Psoas muscle (tissue), 8 donors: ENCODE measurements around the gene TNFAIP2. TPM values are rescaled to one million over a fixed set of nuclear protein-coding genes. Genes with fewer than 3 reads are reported as not detected.

Source experiments
- ATAC-seq, 4 donors: fragments of 200-7000 bp; cut with Tn5 transposase; one replicate each; pipeline ENCODE4 v1.9.1; 2020; ENCODE audit warnings: moderate library complexity in 3 of 4, mild to moderate bottlenecking in 2 of 4
- DNase-seq, 2 donors: peaks; one replicate each; pipeline ENCODE4 v3.0.0-alpha.2; 2020
- H3K27ac ChIP-seq: fragments of 200-600 bp; one replicate; pipeline ENCODE4 v1.8.0; 2022
- H3K27me3 ChIP-seq, 3 donors: fragments of 200-600 bp in 1 of 3; one replicate each; pipeline versions ENCODE4 v1.6.1 to v1.8.0; 2013 to 2022; ENCODE audit warnings: low read length in 2 of 3, mild to moderate bottlenecking in 2 of 3, moderate library complexity in 1 of 3; ENCODE audit not compliant: insufficient read depth in 3 of 3
- H3K36me3 ChIP-seq, 2 donors: fragments of 200-600 bp in 1 of 2; one replicate each; pipeline versions ENCODE4 v1.6.1 to v1.8.0; 2013 to 2022; ENCODE audit warnings: low read depth in 1 of 2, mild to moderate bottlenecking in 1 of 2, moderate library complexity in 1 of 2; ENCODE audit not compliant: insufficient read depth in 1 of 2
- H3K4me1 ChIP-seq: fragments of 200-600 bp; one replicate; pipeline ENCODE4 v1.8.0; 2022
- H3K4me3 ChIP-seq: fragments of 200-600 bp; one replicate; pipeline ENCODE4 v1.8.0; 2022; ENCODE audit warnings: mild to moderate bottlenecking
- H3K9me3 ChIP-seq: fragments of 200-600 bp; one replicate; pipeline ENCODE4 v1.8.0; 2022
- WGBS, 3 donors: extraction: QIAGEN DNeasy Blood & Tissue Kit; methylation state at CpG; one replicate each; pipeline versions ENCODE4 v1.1.6 to v1.1.7; 2013; 5-methylcytosine and 5-hydroxymethylcytosine counted together
- intact Hi-C, 2 donors: fragments of 100-400 bp; cut with DNase I; formaldehyde crosslinking; loops; one replicate each; pipeline versions ENCODE4 v1.11.0 to v1.14.2; 2022
- polyA plus RNA-seq, 3 donors: library from polyadenylated mRNA; stranded (reverse); fragments of 200-250 nt; gene quantifications; one replicate each; pipeline ENCODE4 v1.2.3, GENCODE V29; 2013
- total RNA-seq, 4 donors: library from RNA; stranded (reverse); fragmentation: NEBNext Ultra II Directional in 2 of 4; extraction: Animal tissue kit (Norgen Biotek cat#: 25700) in 2 of 4; gene quantifications; one replicate each; pipeline versions ENCODE4 v1.2.1 to v1.2.4, GENCODE V29; 2021 to 2023
- TF ChIP-seq, protein P1 (sequence below): fragments of 200-600 bp; IDR thresholded peaks from one replicate; pipeline ENCODE4 v1.8.0; 2022; ENCODE audit warnings: antibody characterized with exemption
- donor health status: healthy with polysubstance abuse.
- donor health status: DM: no; HTN: no; CAD: no; lungs with moderate emphysema.
- donor health status: Bipolar disorder and iron deficiency.
- donor health status: healthy.
- donor health status: DM: yes; HTN: yes; CAD: no.
- donor health status: DM: no; HTN: no; CAD: no.
- donor health status: DM: no; HTN: no; CAD: no.
- donor health status: DM: yes; HTN: yes; CAD: no.

The TNFAIP2 gene
- total and polyA plus RNA-seq, 7 donors, result 25.7 to 146 (median 39.9) TPM

DNA sequence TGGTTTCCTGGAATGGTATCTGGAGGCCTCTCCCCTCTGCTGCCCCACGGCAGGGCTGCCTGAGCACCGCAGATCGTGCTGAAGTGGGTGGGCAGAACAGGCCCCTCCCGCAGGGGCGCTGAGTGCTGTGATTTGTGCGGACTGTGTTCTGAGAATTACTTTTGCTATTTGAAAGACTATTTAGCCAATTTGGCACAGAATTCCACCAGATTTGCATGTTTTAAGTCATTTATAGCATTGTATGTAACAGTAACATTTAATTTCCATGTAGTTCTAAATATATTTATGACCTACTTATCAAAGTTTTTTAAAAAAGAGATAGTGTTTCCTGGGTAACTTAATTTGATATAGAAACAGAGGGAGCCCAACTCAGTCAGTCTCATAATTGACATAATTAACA lies 55.3 kb downstream of the TNFAIP2 start:
- TF ChIP-seq, protein P1, sequence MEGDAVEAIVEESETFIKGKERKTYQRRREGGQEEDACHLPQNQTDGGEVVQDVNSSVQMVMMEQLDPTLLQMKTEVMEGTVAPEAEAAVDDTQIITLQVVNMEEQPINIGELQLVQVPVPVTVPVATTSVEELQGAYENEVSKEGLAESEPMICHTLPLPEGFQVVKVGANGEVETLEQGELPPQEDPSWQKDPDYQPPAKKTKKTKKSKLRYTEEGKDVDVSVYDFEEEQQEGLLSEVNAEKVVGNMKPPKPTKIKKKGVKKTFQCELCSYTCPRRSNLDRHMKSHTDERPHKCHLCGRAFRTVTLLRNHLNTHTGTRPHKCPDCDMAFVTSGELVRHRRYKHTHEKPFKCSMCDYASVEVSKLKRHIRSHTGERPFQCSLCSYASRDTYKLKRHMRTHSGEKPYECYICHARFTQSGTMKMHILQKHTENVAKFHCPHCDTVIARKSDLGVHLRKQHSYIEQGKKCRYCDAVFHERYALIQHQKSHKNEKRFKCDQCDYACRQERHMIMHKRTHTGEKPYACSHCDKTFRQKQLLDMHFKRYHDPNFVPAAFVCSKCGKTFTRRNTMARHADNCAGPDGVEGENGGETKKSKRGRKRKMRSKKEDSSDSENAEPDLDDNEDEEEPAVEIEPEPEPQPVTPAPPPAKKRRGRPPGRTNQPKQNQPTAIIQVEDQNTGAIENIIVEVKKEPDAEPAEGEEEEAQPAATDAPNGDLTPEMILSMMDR, result no peak
- WGBS, 3 donors, result 82 to 83% (median 82%) methylated on average over 6 of the region's 6 CpGs
- Histone ChIP-seq H3K27ac (no peak overlapping the region), H3K4me3 (no peak overlapping the region), H3K4me1 (no peaks in the 10 kb centered on the region), H3K9me3 (no peaks in the 10 kb centered on the region), H3K27me3 (no peaks in the 10 kb centered on the region), H3K36me3 (no peaks in the 10 kb centered on the region)
- ATAC-seq (no peak), DNase-seq (no peak)
- intact Hi-C loops, result no loop called here

DNA sequence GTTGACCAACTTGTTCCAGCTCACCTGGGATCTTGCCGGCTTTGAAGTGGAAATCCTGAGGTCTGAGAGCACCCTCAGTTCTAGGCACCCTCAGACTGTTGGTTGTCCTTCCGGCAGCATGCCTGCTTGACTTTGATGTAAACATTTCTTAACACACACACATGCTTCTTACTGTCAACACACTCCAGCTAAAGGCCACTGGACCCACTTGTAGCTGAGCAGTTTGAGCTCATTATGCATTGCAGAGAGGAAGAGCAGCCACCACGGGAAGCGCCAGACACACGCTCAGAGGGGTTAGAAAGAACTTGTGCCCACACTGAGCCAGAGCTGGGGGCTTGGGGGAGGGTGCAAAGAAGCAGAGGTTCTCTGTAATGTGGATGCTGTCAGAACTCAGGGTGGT lies 55.8 kb downstream of the TNFAIP2 start:
- intact Hi-C loops, result no loop called here
- 77 to 84% (median 81%) methylated on average over 5 of the region's 5 CpGs for WGBS, 3 donors
- no peaks in the 10 kb centered on the region for H3K9me3 ChIP-seq

DNA sequence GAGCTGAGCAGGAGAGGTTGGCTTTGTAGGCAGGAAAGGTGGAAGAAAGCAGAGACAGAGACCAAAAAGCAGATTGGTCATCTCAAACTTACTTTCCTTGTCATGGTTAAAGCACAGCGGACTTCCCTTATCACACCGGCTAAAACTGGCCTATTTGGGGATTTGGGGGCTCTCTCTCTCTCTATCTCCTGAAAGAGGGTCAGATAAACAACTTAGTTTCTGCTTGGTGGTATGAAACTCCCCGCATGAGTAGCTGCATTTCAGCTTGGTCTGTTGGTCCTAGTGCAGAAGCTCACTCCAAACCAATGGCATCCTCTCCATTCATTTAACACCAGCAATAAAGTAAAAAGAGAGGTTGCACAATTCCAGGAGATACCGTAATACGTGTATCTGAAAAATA lies 57.1 kb downstream of the TNFAIP2 start:
- Histone ChIP-seq H3K27me3 (no peaks in the 10 kb centered on the region), H3K36me3 (no peaks in the 10 kb centered on the region), H3K4me1 (no peaks in the 10 kb centered on the region), H3K9me3 (no peaks in the 10 kb centered on the region), H3K4me3 (no peak overlapping the region), H3K27ac (no peak overlapping the region)
- intact Hi-C loops, result no loop called here
- WGBS, 3 donors, result 95 to 97% (median 96%) methylated on average over 5 of the region's 5 CpGs
- TF ChIP-seq, protein P1, result no peak
- DNase-seq (no peak), ATAC-seq (no peak)

More for the DNA sequence above, 55.8 kb downstream of the TNFAIP2 start:
- ATAC-seq, result no peak
- DNase-seq, result no peak
- no peak overlapping the region for H3K4me3 ChIP-seq
- H3K27me3 ChIP-seq, result no peaks in the 10 kb centered on the region
- TF ChIP-seq, protein P1, result no peak
- H3K36me3 ChIP-seq, result no peaks in the 10 kb centered on the region
- H3K4me1 ChIP-seq, result no peaks in the 10 kb centered on the region
- H3K27ac ChIP-seq, result no peak overlapping the region

DNA sequence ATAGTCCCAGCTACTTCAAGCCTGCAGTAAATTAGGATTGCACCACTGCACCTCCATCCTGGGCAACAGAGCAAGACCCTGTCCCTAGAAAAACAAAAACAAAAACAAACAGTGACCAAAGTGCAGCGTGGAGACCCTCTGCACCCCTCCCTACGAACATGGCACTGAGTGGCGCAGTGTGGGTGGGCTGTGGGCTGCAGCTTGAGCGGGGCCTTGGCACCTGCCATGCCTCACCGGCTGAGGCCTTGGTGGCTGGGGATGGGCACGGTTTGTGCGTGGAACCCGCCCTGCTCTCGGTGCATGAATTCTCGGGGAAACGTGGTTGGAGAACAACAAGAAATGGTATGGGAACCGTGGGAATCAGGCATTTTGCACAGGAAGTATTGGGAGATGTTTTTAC lies 60.8 kb downstream of the TNFAIP2 start:
- WGBS, 3 donors, result 85 to 89% (median 87%) methylated on average over 12 of the region's 12 CpGs
- intact Hi-C loops, result loop anchor here in 1 of 2 donors (2.0 kb wide), 1 partner anchor 79 kb away; no protein-coding TSS in a partner anchor
- peaks cover 4% of the 10 kb centered on the region for H3K4me1 ChIP-seq
- no peak overlapping the region for H3K4me3 ChIP-seq
- no peak for ATAC-seq
- no peaks in the 10 kb centered on the region for H3K9me3 ChIP-seq
- no peaks in the 10 kb centered on the region for H3K27me3 ChIP-seq
- TF ChIP-seq, protein P1, result no peak
- no peak overlapping the region for H3K27ac ChIP-seq
- H3K36me3 ChIP-seq, result no peaks in the 10 kb centered on the region
- DNase-seq, result no peak
